Measurements from ENCODE around the gene FDX1. TPM values are rescaled to one million over a fixed set of nuclear protein-coding genes. Genes with fewer than 3 reads are reported as not detected.
"Not testable (repeated sequence)": the region's sequence is repeated elsewhere in the genome, so short reads cannot be mapped to it uniquely, and the experiment has no call there.

The FDX1 gene
- polyA plus RNA-seq, 1 donor from 2014 or later = 14.3 TPM

DNA sequence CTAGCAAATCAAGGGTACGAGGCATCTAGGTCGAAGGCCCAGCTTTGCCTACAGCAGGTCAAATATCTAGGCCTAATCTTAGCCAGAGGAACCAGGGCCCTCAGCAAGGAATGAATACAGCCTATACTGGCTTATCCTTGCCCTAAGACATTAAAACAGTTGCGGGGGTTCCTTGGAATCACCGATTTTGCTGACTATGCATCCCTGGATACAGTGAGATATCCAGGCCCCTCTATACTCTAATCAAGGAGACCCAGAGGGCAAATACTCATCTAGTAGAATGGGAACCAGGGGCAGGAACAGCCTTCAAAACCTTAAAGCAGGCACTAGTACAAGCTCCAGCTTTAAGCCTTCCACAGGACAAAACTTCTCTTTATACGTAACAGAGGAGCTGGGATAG is 26.2 kb upstream of the FDX1 start:
- H3K4me2 ChIP-seq (ENCODE audit: low read length); H3K4me3 ChIP-seq (ENCODE audit: low read length); H3F3A ChIP-seq (ENCODE audit: insufficient read depth, low read length, poor library complexity, severe bottlenecking); H3K27ac ChIP-seq (ENCODE audit: low read length); H3K36me3 ChIP-seq (ENCODE audit: insufficient read depth, low read length); H4K20me1 ChIP-seq (ENCODE audit: insufficient read depth); H3K9me2 ChIP-seq (ENCODE audit: insufficient read depth, low read length); H3K79me2 ChIP-seq (replicated peaks; ENCODE audit: insufficient read depth, low read length); H3K27me3 ChIP-seq (ENCODE audit: insufficient read depth, low read depth, low read length); H3K9me3 ChIP-seq (ENCODE audit: low read length); H2AFZ ChIP-seq (ENCODE audit: low read depth, low read length); H3K9ac ChIP-seq (ENCODE audit: low read length): not testable (repeated sequence)

DNA sequence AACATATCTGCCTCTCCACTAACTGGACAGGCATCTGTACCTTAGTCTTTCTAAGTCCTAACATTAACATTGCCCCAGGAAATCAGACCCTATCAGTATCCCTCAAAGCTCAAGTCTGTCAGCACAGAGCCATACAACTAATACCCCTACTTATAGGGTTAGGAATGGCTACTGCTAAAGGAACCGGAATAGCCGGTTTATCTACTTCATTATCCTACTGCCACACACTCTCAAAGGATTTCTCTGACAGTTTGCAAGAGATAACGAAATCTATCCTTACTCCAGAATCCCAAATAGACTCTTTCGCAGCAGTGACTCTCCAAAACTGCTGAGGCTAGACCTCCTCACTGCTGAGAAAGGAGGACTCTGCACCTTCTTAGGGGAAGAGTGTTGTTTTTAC is 24.1 kb upstream of the FDX1 start:
- H3K27me3 ChIP-seq (ENCODE audit: insufficient read depth, low read depth, low read length); H3K27ac ChIP-seq (ENCODE audit: low read length); H3K9ac ChIP-seq (ENCODE audit: low read length); H3K79me2 ChIP-seq (replicated peaks; ENCODE audit: insufficient read depth, low read length); H2AFZ ChIP-seq (ENCODE audit: low read depth, low read length); H3K9me3 ChIP-seq (ENCODE audit: low read length); H3K4me2 ChIP-seq (ENCODE audit: low read length); H4K20me1 ChIP-seq (ENCODE audit: insufficient read depth); H3K4me3 ChIP-seq (ENCODE audit: low read length); H3F3A ChIP-seq (ENCODE audit: insufficient read depth, low read length, poor library complexity, severe bottlenecking); H3K9me2 ChIP-seq (ENCODE audit: insufficient read depth, low read length); H3K36me3 ChIP-seq (ENCODE audit: insufficient read depth, low read length): not testable (repeated sequence)

DNA sequence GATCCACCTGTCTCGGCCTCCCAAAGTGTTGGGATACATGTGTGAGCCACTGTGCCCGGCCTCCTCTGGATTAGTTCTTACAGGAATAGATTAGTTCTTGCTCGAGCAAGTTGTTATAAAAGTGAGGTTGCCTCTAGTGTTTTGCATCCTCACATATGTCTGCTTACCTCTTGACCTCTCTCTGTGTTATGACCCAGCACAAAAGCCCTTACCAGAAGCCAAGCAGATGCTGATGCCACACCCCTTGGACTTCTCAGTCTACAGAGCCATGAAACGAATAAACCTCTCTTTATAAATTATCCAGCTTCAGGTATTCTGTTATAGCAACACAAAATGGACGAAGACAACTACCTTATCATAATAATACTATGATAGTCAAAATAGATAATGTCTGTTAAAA is 22.4 kb upstream of the FDX1 start:
- TF ChIP-seq EP300 (conservative IDR thresholded peaks at IDR 0.05; ENCODE audit: poor library complexity, severe bottlenecking) (no peak), RAD21 (conservative IDR thresholded peaks at IDR 0.05) (no peak), EZH2 (IDR thresholded peaks at IDR 0.05; ENCODE audit: borderline replicate concordance, insufficient read depth, low read length, poor library complexity, severe bottlenecking) (no peak), SMC3 (conservative IDR thresholded peaks at IDR 0.05; ENCODE audit: poor library complexity) (no peak), MXI1 (conservative IDR thresholded peaks at IDR 0.05; ENCODE audit: poor library complexity, severe bottlenecking) (no peak), TAF1 (IDR thresholded peaks at IDR 0.05; ENCODE audit: low read depth) (no peak), POLR2AphosphoS5 (IDR thresholded peaks at IDR 0.05) (no peak)
- TF ChIP-seq, protein P1, sequence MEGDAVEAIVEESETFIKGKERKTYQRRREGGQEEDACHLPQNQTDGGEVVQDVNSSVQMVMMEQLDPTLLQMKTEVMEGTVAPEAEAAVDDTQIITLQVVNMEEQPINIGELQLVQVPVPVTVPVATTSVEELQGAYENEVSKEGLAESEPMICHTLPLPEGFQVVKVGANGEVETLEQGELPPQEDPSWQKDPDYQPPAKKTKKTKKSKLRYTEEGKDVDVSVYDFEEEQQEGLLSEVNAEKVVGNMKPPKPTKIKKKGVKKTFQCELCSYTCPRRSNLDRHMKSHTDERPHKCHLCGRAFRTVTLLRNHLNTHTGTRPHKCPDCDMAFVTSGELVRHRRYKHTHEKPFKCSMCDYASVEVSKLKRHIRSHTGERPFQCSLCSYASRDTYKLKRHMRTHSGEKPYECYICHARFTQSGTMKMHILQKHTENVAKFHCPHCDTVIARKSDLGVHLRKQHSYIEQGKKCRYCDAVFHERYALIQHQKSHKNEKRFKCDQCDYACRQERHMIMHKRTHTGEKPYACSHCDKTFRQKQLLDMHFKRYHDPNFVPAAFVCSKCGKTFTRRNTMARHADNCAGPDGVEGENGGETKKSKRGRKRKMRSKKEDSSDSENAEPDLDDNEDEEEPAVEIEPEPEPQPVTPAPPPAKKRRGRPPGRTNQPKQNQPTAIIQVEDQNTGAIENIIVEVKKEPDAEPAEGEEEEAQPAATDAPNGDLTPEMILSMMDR (IDR thresholded peaks at IDR 0.05; ENCODE audit: poor library complexity, severe bottlenecking) = no peak
- TF ChIP-seq, protein P2, sequence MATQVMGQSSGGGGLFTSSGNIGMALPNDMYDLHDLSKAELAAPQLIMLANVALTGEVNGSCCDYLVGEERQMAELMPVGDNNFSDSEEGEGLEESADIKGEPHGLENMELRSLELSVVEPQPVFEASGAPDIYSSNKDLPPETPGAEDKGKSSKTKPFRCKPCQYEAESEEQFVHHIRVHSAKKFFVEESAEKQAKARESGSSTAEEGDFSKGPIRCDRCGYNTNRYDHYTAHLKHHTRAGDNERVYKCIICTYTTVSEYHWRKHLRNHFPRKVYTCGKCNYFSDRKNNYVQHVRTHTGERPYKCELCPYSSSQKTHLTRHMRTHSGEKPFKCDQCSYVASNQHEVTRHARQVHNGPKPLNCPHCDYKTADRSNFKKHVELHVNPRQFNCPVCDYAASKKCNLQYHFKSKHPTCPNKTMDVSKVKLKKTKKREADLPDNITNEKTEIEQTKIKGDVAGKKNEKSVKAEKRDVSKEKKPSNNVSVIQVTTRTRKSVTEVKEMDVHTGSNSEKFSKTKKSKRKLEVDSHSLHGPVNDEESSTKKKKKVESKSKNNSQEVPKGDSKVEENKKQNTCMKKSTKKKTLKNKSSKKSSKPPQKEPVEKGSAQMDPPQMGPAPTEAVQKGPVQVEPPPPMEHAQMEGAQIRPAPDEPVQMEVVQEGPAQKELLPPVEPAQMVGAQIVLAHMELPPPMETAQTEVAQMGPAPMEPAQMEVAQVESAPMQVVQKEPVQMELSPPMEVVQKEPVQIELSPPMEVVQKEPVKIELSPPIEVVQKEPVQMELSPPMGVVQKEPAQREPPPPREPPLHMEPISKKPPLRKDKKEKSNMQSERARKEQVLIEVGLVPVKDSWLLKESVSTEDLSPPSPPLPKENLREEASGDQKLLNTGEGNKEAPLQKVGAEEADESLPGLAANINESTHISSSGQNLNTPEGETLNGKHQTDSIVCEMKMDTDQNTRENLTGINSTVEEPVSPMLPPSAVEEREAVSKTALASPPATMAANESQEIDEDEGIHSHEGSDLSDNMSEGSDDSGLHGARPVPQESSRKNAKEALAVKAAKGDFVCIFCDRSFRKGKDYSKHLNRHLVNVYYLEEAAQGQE (IDR thresholded peaks at IDR 0.05; ENCODE audit: borderline replicate concordance) = no peak

More for the DNA sequence above, 22.4 kb upstream of the FDX1 start:
- Histone ChIP-seq H3K9me2 (ENCODE audit: insufficient read depth, low read length) (no peaks in the 10 kb centered on the region), H3F3A (ENCODE audit: insufficient read depth, low read length, poor library complexity, severe bottlenecking) (no peaks in the 10 kb centered on the region), H3K4me3 (ENCODE audit: low read length) (no peak overlapping the region), H3K27ac (ENCODE audit: low read length) (no peak overlapping the region), H3K79me2 (replicated peaks; ENCODE audit: insufficient read depth, low read length) (no peaks in the 10 kb centered on the region), H3K9ac (ENCODE audit: low read length) (no peak overlapping the region), H3K36me3 (ENCODE audit: insufficient read depth, low read length) (no peaks in the 10 kb centered on the region), H3K9me3 (ENCODE audit: low read length) (no peaks in the 10 kb centered on the region), H3K27me3 (ENCODE audit: insufficient read depth, low read depth, low read length) (no peaks in the 10 kb centered on the region), H3K4me2 (ENCODE audit: low read length) (no peak overlapping the region), H2AFZ (ENCODE audit: low read depth, low read length) (no peak overlapping the region), H4K20me1 (ENCODE audit: insufficient read depth) (no peaks in the 10 kb centered on the region)

All from neural cell (in vitro differentiated cells).